HCT116 (cell line): ENCODE data around the gene DRAM1. TPM values are rescaled to one million over a fixed set of nuclear protein-coding genes. Genes with fewer than 3 reads are reported as not detected.

Experiments used
- ATAC-seq: fragments of 200-7000 bp; cut with Tn5 transposase; 2 replicates; pipeline ENCODE4 v1.9.1; 2020; ENCODE audit warnings: mild to moderate bottlenecking, moderate library complexity
- BruUV-seq: library from RNA; stranded (reverse); fragments of 400-500 nt; replicated peaks from 2 replicates; lab custom pipeline; 2021; lab: Mats Ljungman, UMichigan
- CTCF ChIA-PET: fragments of 300-600 bp; sonication (Branson Sonifier 250); formaldehyde crosslinking; loops from one replicate; lab custom pipeline; 2021; ENCODE audit warnings: antibody characterized with exemption; lab: Charles Lee
- POLR2A ChIA-PET: fragments of 300-600, 350-600 bp; sonication (Branson Sonifier 250); formaldehyde crosslinking; loops from one replicate; lab custom pipeline; 2021; ENCODE audit warnings: antibody characterized with exemption; lab: Charles Lee
- RAD21 ChIA-PET, 2 experiments: fragments of 300-600 bp; sonication (Branson Sonifier 250); formaldehyde crosslinking; loops; one replicate each; lab custom pipeline; 2023; ENCODE audit warnings: low total read pairs in 2 of 2; ENCODE audit not compliant: uncharacterized antibody in 2 of 2, unreplicated experiment in 2 of 2, low non-redundant PET in 1 of 2; lab: Charles Lee
- DNase-seq: peaks from one replicate; pipeline ENCODE4 v3.0.0-alpha.2; 2010; ENCODE audit warnings: low read depth, low spot score
- H2AFZ ChIP-seq: fragments of 200-600 bp; shearing (Covaris generic), sonication (generic); 2 replicates; pipeline ENCODE4 v1.6.1; 2017; ENCODE audit warnings: low read depth, mixed run types, mixed read lengths, antibody characterized with exemption, low read length; ENCODE audit not compliant: poor library complexity, severe bottlenecking
- H3K27ac ChIP-seq: 2 replicates; pipeline ENCODE4 v1.5.1; 2012; ENCODE audit warnings: low read depth, low read length
- H3K27me3 ChIP-seq: fragments of 200-600 bp; sonication (generic); 2 replicates; pipeline ENCODE4 v1.6.1; 2016; ENCODE audit warnings: mixed run types, low read length, mixed read lengths; ENCODE audit not compliant: insufficient read depth
- H3K36me3 ChIP-seq, 2 experiments: fragments of 200-500 bp in 1 of 2; fragments of 200-600 bp in 1 of 2; sonication (Bioruptor generic) in 1 of 2; sonication (generic) in 1 of 2; 2 replicates each; pipeline versions ENCODE4 v1.5.1 to v1.6.1; 2014 to 2016; ENCODE audit warnings: low read length in 2 of 2, inconsistent platforms in 1 of 2, mixed read lengths in 1 of 2, mixed run types in 1 of 2; ENCODE audit not compliant: insufficient read depth in 2 of 2, control insufficient read depth in 1 of 2
- H3K4me1 ChIP-seq, 2 experiments: fragments of 200-600 bp in 1 of 2; sonication (generic) in 1 of 2; 2 replicates each; pipeline versions ENCODE4 v1.5.1 to v1.6.1; 2012 to 2017; ENCODE audit warnings: low read length in 2 of 2, inconsistent platforms in 1 of 2, mild to moderate bottlenecking in 1 of 2, mixed read lengths in 1 of 2, mixed run types in 1 of 2, moderate library complexity in 1 of 2; ENCODE audit not compliant: insufficient read depth in 2 of 2, control insufficient read depth in 1 of 2
- H3K4me2 ChIP-seq: fragments of 200-600 bp; sonication (generic); 2 replicates; pipeline ENCODE4 v1.6.1; 2017; ENCODE audit warnings: mixed run types, low read length, mixed read lengths
- H3K4me3 ChIP-seq, 2 experiments: fragments of 200-600 bp in 1 of 2; sonication (generic) in 1 of 2; replicated peaks in 1 of 2; 2 replicates each; pipeline ENCODE4 v1.5.1; 2011 to 2016; ENCODE audit warnings: low read length in 2 of 2, control low read depth in 1 of 2, low read depth in 1 of 2, mild to moderate bottlenecking in 1 of 2, mixed read lengths in 1 of 2, mixed run types in 1 of 2
- H3K79me2 ChIP-seq: fragments of 200-600 bp; sonication (generic); 2 replicates; pipeline ENCODE4 v1.6.1; 2017; ENCODE audit warnings: mild to moderate bottlenecking, mixed run types, low read length, moderate library complexity, mixed read lengths; ENCODE audit not compliant: insufficient read depth
- H3K9ac ChIP-seq: fragments of 200-600 bp; sonication (generic); 2 replicates; pipeline ENCODE4 v1.6.1; 2016; ENCODE audit warnings: low read length, mixed read lengths
- H3K9me2 ChIP-seq: fragments of 200-600 bp; sonication (generic), shearing (Covaris generic); 2 replicates; pipeline ENCODE4 v1.6.1; 2017; ENCODE audit warnings: mixed run types, mild to moderate bottlenecking, moderate library complexity; ENCODE audit not compliant: insufficient read depth
- H3K9me3 ChIP-seq, 2 experiments: fragments of 200-500 bp in 1 of 2; fragments of 200-600 bp in 1 of 2; sonication (Bioruptor generic) in 1 of 2; sonication (generic) in 1 of 2; 2 replicates each; pipeline ENCODE4 v1.6.1; 2014 to 2017; ENCODE audit warnings: low read length in 2 of 2, mixed read lengths in 2 of 2, inconsistent platforms in 1 of 2, low read depth in 1 of 2, mild to moderate bottlenecking in 1 of 2, mixed run types in 1 of 2, moderate library complexity in 1 of 2; ENCODE audit not compliant: control insufficient read depth in 1 of 2, insufficient read depth in 1 of 2
- H4K20me1 ChIP-seq: fragments of 200-600 bp; sonication (generic), shearing (Covaris generic); 2 replicates; pipeline ENCODE4 v1.6.1; 2017; ENCODE audit warnings: mixed run types, mild to moderate bottlenecking, moderate library complexity; ENCODE audit not compliant: insufficient read depth
- CBX3 ChIP-seq: IDR thresholded peaks from 2 replicates; pipeline ENCODE4 v1.6.1; 2012; ENCODE audit warnings: low read depth
- CEBPB ChIP-seq: IDR thresholded peaks from 2 replicates; pipeline ENCODE4 v1.6.1; 2012; ENCODE audit warnings: low read depth
- EGR1 ChIP-seq: IDR thresholded peaks from 2 replicates; pipeline ENCODE4 v1.6.1; 2012; ENCODE audit warnings: low read depth
- ELF1 ChIP-seq: IDR thresholded peaks from 2 replicates; pipeline ENCODE4 v1.6.1; 2012; ENCODE audit warnings: low read depth, borderline replicate concordance
- JUND ChIP-seq: IDR thresholded peaks from 2 replicates; pipeline ENCODE4 v1.6.1; 2012
- MAX ChIP-seq: IDR thresholded peaks from 2 replicates; pipeline ENCODE4 v1.6.1; 2012
- POLR2A ChIP-seq: IDR thresholded peaks from 2 replicates; pipeline ENCODE4 v1.7.0; 2011; ENCODE audit warnings: borderline replicate concordance; ENCODE audit not compliant: insufficient read depth, insufficient read length; ENCODE audit errors: extremely low read depth
- SRF ChIP-seq: IDR thresholded peaks from 2 replicates; pipeline ENCODE4 v1.6.1; 2012; ENCODE audit warnings: low read depth
- YY1 ChIP-seq: IDR thresholded peaks from 2 replicates; pipeline ENCODE4 v1.6.1; 2011; ENCODE audit warnings: low read length, low read depth, moderate library complexity, mild to moderate bottlenecking; ENCODE audit not compliant: insufficient replicate concordance; ENCODE audit errors: extremely low read depth
- ZNF274 ChIP-seq: fragments of 200-500 bp; sonication (Bioruptor generic); IDR thresholded peaks from 2 replicates; pipeline ENCODE4 v1.6.1; 2014; ENCODE audit warnings: mild to moderate bottlenecking, low read depth, low read length, inconsistent platforms
- intact Hi-C: fragments of 100-400 bp; cut with micrococcal nuclease; formaldehyde crosslinking; loops from 2 replicates; pipeline ENCODE4 v1.10.0; 2022
- total RNA-seq: library from RNA; stranded (reverse); gene quantifications from one replicate; pipeline ENCODE4 v1.2.1, GENCODE V29; 2021; ENCODE audit not compliant: unreplicated experiment
- TF ChIP-seq, protein P1 (sequence below): IDR thresholded peaks from 2 replicates; pipeline ENCODE4 v1.6.1; 2012; ENCODE audit warnings: low read depth

The DRAM1 gene
- total RNA-seq, 1 experiment from 2014 or later, result 20.3 TPM

DNA sequence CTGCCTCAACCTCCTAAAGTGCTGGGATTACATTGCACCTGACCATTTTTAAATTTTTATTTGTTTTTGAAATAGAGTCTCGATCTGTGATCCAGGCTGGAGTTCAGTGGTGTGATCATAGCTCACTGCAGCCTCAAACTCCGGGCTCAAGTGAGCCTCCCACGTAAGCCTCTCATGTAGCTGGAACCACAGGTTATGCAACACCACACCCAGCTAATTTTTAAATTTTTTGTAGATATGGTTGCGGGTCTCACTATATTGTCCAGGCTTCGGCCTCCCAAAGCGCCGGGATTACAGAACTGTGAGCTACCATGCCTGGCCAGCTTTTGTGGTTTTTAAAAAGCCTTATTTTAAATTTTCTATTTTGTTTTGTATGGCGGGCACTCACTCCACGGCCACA is 2.2 kb upstream of the DRAM1 start:
- RAD21 ChIA-PET, result no interaction called here
- H3K27me3 ChIP-seq, result no peaks in the 10 kb centered on the region
- intact Hi-C loops, result no loop called here
- CTCF ChIA-PET, result no interaction called here
- H3K9ac ChIP-seq, result no peak overlapping the region
- TF ChIP-seq, protein P1, sequence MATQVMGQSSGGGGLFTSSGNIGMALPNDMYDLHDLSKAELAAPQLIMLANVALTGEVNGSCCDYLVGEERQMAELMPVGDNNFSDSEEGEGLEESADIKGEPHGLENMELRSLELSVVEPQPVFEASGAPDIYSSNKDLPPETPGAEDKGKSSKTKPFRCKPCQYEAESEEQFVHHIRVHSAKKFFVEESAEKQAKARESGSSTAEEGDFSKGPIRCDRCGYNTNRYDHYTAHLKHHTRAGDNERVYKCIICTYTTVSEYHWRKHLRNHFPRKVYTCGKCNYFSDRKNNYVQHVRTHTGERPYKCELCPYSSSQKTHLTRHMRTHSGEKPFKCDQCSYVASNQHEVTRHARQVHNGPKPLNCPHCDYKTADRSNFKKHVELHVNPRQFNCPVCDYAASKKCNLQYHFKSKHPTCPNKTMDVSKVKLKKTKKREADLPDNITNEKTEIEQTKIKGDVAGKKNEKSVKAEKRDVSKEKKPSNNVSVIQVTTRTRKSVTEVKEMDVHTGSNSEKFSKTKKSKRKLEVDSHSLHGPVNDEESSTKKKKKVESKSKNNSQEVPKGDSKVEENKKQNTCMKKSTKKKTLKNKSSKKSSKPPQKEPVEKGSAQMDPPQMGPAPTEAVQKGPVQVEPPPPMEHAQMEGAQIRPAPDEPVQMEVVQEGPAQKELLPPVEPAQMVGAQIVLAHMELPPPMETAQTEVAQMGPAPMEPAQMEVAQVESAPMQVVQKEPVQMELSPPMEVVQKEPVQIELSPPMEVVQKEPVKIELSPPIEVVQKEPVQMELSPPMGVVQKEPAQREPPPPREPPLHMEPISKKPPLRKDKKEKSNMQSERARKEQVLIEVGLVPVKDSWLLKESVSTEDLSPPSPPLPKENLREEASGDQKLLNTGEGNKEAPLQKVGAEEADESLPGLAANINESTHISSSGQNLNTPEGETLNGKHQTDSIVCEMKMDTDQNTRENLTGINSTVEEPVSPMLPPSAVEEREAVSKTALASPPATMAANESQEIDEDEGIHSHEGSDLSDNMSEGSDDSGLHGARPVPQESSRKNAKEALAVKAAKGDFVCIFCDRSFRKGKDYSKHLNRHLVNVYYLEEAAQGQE, result no peak
- TF ChIP-seq CEBPB (no peak), ELF1 (no peak), POLR2A (no peak), JUND (no peak), MAX (no peak)
- no peaks in the 10 kb centered on the region for H3K36me3 ChIP-seq
- BruUV-seq, result no TSS peak
- H3K4me2 ChIP-seq, result no peak overlapping the region
- no peaks in the 10 kb centered on the region for H4K20me1 ChIP-seq
- ATAC-seq (no peak), DNase-seq (no peak)
- H3K4me1 ChIP-seq, result peaks cover 6 to 19% of the 10 kb centered on the region in 2 experiments; a peak in 3 of 4 replicates
- H2AFZ ChIP-seq, result no peak overlapping the region
- H3K9me3 ChIP-seq, result no peaks in the 10 kb centered on the region
- H3K9me2 ChIP-seq, result no peaks in the 10 kb centered on the region
- H3K27ac ChIP-seq, result no peak overlapping the region
- H3K4me3 ChIP-seq, result no peak overlapping the region
- POLR2A ChIA-PET, result no interaction called here
- H3K79me2 ChIP-seq, result no peaks in the 10 kb centered on the region

- Histone ChIP-seq H3K9me3 (no peaks in the 10 kb centered on the region), H3K4me1 (peaks cover 6 to 19% of the 10 kb centered on the region in 2 experiments; a peak in 3 of 4 replicates), H3K9me2 (no peaks in the 10 kb centered on the region), H3K27me3 (no peaks in the 10 kb centered on the region), H3K4me3 (peak overlapping the region; percentile 82 to 95), H3K4me2 (peak overlapping the region; percentile 92), H3K9ac (peak overlapping the region; percentile 79), H3K36me3 (no peaks in the 10 kb centered on the region), H3K27ac (peak overlapping the region; percentile 89), H4K20me1 (no peaks in the 10 kb centered on the region), H2AFZ (peak overlapping the region; percentile 67), H3K79me2 (no peaks in the 10 kb centered on the region)
- ChIA-PET RAD21 (no interaction called here), POLR2A (no interaction called here), CTCF (no interaction called here)
- DNase-seq (no peak), ATAC-seq (no peak)
- TF ChIP-seq YY1, result no peak
- no peak for TF ChIP-seq EGR1
- no peak for TF ChIP-seq ZNF274
- no peak for TF ChIP-seq CBX3
- TF ChIP-seq SRF, result no peak
- TSS peak; percentile 85 for BruUV-seq
- intact Hi-C loops, result no loop called here
Measured at GRCh38 chr12:101876322-101876860, 989 bp upstream of the DRAM1 start.
